Activated CD4-positive, alpha-beta T cell treated with anti-CD3 and anti-CD28 coated beads, Interleukin-2, amount 10 ng/mL, durations not matched to agents 7 days and 5 days (primary cell): ENCODE measurements around the gene COL5A1. TPM values are rescaled to one million over a fixed set of nuclear protein-coding genes. Genes with fewer than 3 reads are reported as not detected.
"Not testable (repeated sequence)": the region's sequence is repeated elsewhere in the genome, so short reads cannot be mapped to it uniquely, and the experiment has no call there.

Source experiments
- CTCF ChIA-PET: fragments of 350-600 bp; sonication (Branson Sonifier 250); formaldehyde crosslinking; loops from one replicate; lab custom pipeline; 2021; ENCODE audit warnings: antibody characterized with exemption; lab: Charles Lee
- POLR2A ChIA-PET: fragments of 350-600 bp; sonication (Branson Sonifier 250); formaldehyde crosslinking; loops from one replicate; lab custom pipeline; 2021; ENCODE audit warnings: antibody characterized with exemption; lab: Charles Lee
- DNase-seq: peaks from one replicate; pipeline ENCODE4 v3.0.0-alpha.2; 2020
- H3K27ac Mint-ChIP-seq: one replicate; pipeline ENCODE4 v1.8.0; 2021; ENCODE audit warnings: mild to moderate bottlenecking, moderate library complexity, mixed read lengths
- H3K27me3 Mint-ChIP-seq: one replicate; pipeline ENCODE4 v1.8.0; 2021; ENCODE audit warnings: mixed read lengths
- H3K36me3 Mint-ChIP-seq: one replicate; pipeline ENCODE4 v1.8.0; 2021; ENCODE audit warnings: low read depth, mixed read lengths
- H3K4me1 Mint-ChIP-seq: one replicate; pipeline ENCODE4 v1.8.0; 2021; ENCODE audit warnings: mixed read lengths
- H3K4me3 Mint-ChIP-seq: one replicate; pipeline ENCODE4 v1.8.0; 2021; ENCODE audit warnings: mild to moderate bottlenecking, moderate library complexity, mixed read lengths
- H3K9me3 Mint-ChIP-seq: one replicate; pipeline ENCODE4 v1.8.0; 2021; ENCODE audit warnings: mixed read lengths
- total RNA-seq, 2 experiments: library from RNA; stranded (reverse); gene quantifications; one replicate each; pipeline ENCODE4 v1.2.3, GENCODE V29; 2021

Gene COL5A1
- total RNA-seq, 2 experiments from 2014 or later: 0.15 to 0.30 TPM

- POLR2A ChIA-PET: no interaction called here
These were observed 66.4 kb downstream of the COL5A1 start for GRCh38 chr9:134707731-134708671.

GRCh38 chr9:134708672-134709038 is 67.1 kb downstream of the COL5A1 start:
- CTCF ChIA-PET: no interaction called here
- no peaks in the 10 kb centered on the region for H3K36me3 Mint-ChIP-seq
- no peaks in the 10 kb centered on the region for H3K4me1 Mint-ChIP-seq
- no peak overlapping the region for H3K27ac Mint-ChIP-seq
- H3K27me3 Mint-ChIP-seq: no peaks in the 10 kb centered on the region
- H3K9me3 Mint-ChIP-seq: peaks cover 11% of the 10 kb centered on the region
- no peak overlapping the region for H3K4me3 Mint-ChIP-seq
- DNase-seq: no peak
- POLR2A ChIA-PET: no interaction called here

More at GRCh38 chr9:134707731-134708671, 66.4 kb downstream of the COL5A1 start:
- H3K27ac Mint-ChIP-seq: no peak overlapping the region
- H3K27me3 Mint-ChIP-seq: no peaks in the 10 kb centered on the region
- CTCF ChIA-PET: no interaction called here
- H3K36me3 Mint-ChIP-seq: no peaks in the 10 kb centered on the region
- peaks cover 6% of the 10 kb centered on the region for H3K9me3 Mint-ChIP-seq
- no peak overlapping the region for H3K4me3 Mint-ChIP-seq
- no peaks in the 10 kb centered on the region for H3K4me1 Mint-ChIP-seq
- DNase-seq: no peak

GRCh38 chr9:134709512-134710270 is 68.1 kb downstream of the COL5A1 start:
- Mint-ChIP-seq H3K9me3 (peaks cover 18% of the 10 kb centered on the region), H3K36me3 (no peaks in the 10 kb centered on the region), H3K27ac (no peak overlapping the region), H3K4me3 (no peak overlapping the region), H3K4me1 (no peaks in the 10 kb centered on the region), H3K27me3 (no peaks in the 10 kb centered on the region)
- DNase-seq: no peak
- POLR2A ChIA-PET: no interaction called here
- CTCF ChIA-PET: no interaction called here

GRCh38 chr9:134710271-134710540 is 68.6 kb downstream of the COL5A1 start:
- no peaks in the 10 kb centered on the region for H3K4me1 Mint-ChIP-seq
- H3K4me3 Mint-ChIP-seq: no peak overlapping the region
- DNase-seq: no peak
- H3K36me3 Mint-ChIP-seq: no peaks in the 10 kb centered on the region
- CTCF ChIA-PET: no interaction called here
- H3K27me3 Mint-ChIP-seq: no peaks in the 10 kb centered on the region
- H3K9me3 Mint-ChIP-seq: peaks cover 18% of the 10 kb centered on the region
- no peak overlapping the region for H3K27ac Mint-ChIP-seq
- POLR2A ChIA-PET: no interaction called here

- H3K4me1 Mint-ChIP-seq: no peaks in the 10 kb centered on the region
- POLR2A ChIA-PET: no interaction called here
- no peaks in the 10 kb centered on the region for H3K27me3 Mint-ChIP-seq
- no peak overlapping the region for H3K27ac Mint-ChIP-seq
- DNase-seq: no peak
- no peak overlapping the region for H3K4me3 Mint-ChIP-seq
- no peaks in the 10 kb centered on the region for H3K36me3 Mint-ChIP-seq
- H3K9me3 Mint-ChIP-seq: peaks cover 18% of the 10 kb centered on the region
- CTCF ChIA-PET: no interaction called here
These were observed 69.3 kb downstream of the COL5A1 start for GRCh38 chr9:134710901-134711300.

- Mint-ChIP-seq H3K4me1 (no peaks in the 10 kb centered on the region), H3K9me3 (peaks cover 18% of the 10 kb centered on the region), H3K36me3 (no peaks in the 10 kb centered on the region), H3K27me3 (no peaks in the 10 kb centered on the region), H3K4me3 (no peak overlapping the region), H3K27ac (peak overlapping the region; percentile 25)
- ChIA-PET CTCF (no interaction called here), POLR2A (no interaction called here)
- DNase-seq: no peak
These were observed 70.6 kb downstream of the COL5A1 start for GRCh38 chr9:134712243-134712642.

GRCh38 chr9:134712926-134713325 is 71.3 kb downstream of the COL5A1 start:
- H3K27ac Mint-ChIP-seq: no peak overlapping the region

GRCh38 chr9:134715536-134715935 is 73.9 kb downstream of the COL5A1 start:
- H3K27ac Mint-ChIP-seq, POLR2A ChIA-PET, H3K4me3 Mint-ChIP-seq, H3K36me3 Mint-ChIP-seq, H3K27me3 Mint-ChIP-seq, DNase-seq, H3K4me1 Mint-ChIP-seq, CTCF ChIA-PET: not testable (repeated sequence)
- H3K9me3 Mint-ChIP-seq: peaks cover 15% of the 10 kb centered on the region

More at GRCh38 chr9:134712926-134713325, 71.3 kb downstream of the COL5A1 start:
- H3K4me1 Mint-ChIP-seq: no peaks in the 10 kb centered on the region
- ChIA-PET POLR2A (no interaction called here), CTCF (no interaction called here)
- peaks cover 18% of the 10 kb centered on the region for H3K9me3 Mint-ChIP-seq
- H3K36me3 Mint-ChIP-seq: no peaks in the 10 kb centered on the region
- no peak for DNase-seq
- no peaks in the 10 kb centered on the region for H3K27me3 Mint-ChIP-seq
- no peak overlapping the region for H3K4me3 Mint-ChIP-seq

- Mint-ChIP-seq H3K4me3 (no peak overlapping the region), H3K4me1 (no peaks in the 10 kb centered on the region), H3K9me3 (peaks cover 15% of the 10 kb centered on the region), H3K27ac (no peak overlapping the region), H3K27me3 (no peaks in the 10 kb centered on the region), H3K36me3 (no peaks in the 10 kb centered on the region)
- POLR2A ChIA-PET: no interaction called here
- no peak for DNase-seq
- CTCF ChIA-PET: no interaction called here
These were observed 74.5 kb downstream of the COL5A1 start for GRCh38 chr9:134716067-134716466.

- Mint-ChIP-seq H3K27ac (no peak overlapping the region), H3K36me3 (no peaks in the 10 kb centered on the region), H3K4me3 (no peak overlapping the region), H3K27me3 (no peaks in the 10 kb centered on the region), H3K4me1 (no peaks in the 10 kb centered on the region), H3K9me3 (peaks cover 13% of the 10 kb centered on the region)
- POLR2A ChIA-PET: no interaction called here
- no peak for DNase-seq
- CTCF ChIA-PET: interaction anchor here (1.4 kb wide), 1 partner anchor 14 kb away, joined by 3 read pairs; no protein-coding TSS in a partner anchor
These were observed 75.5 kb downstream of the COL5A1 start for GRCh38 chr9:134717056-134717455.

- DNase-seq: no peak
- Mint-ChIP-seq H3K4me1 (no peaks in the 10 kb centered on the region), H3K36me3 (no peaks in the 10 kb centered on the region), H3K4me3 (no peak overlapping the region), H3K27ac (no peak overlapping the region), H3K9me3 (peaks cover 10% of the 10 kb centered on the region), H3K27me3 (peaks cover 2% of the 10 kb centered on the region)
- ChIA-PET CTCF (interaction anchor here (1.4 kb wide), 1 partner anchor 15 kb away, joined by 3 read pairs; no protein-coding TSS in a partner anchor), POLR2A (no interaction called here)
These were observed 76.5 kb downstream of the COL5A1 start for GRCh38 chr9:134717924-134718645.

GRCh38 chr9:134719331-134719730 is 77.7 kb downstream of the COL5A1 start:
- ChIA-PET CTCF (no interaction called here), POLR2A (no interaction called here)
- no peaks in the 10 kb centered on the region for H3K4me1 Mint-ChIP-seq
- peaks cover under 1% of the 10 kb centered on the region for H3K9me3 Mint-ChIP-seq
- H3K36me3 Mint-ChIP-seq: no peaks in the 10 kb centered on the region
- peaks cover 2% of the 10 kb centered on the region for H3K27me3 Mint-ChIP-seq
- no peak overlapping the region for H3K4me3 Mint-ChIP-seq
- no peak overlapping the region for H3K27ac Mint-ChIP-seq
- no peak for DNase-seq
